Psoas muscle (tissue), 8 donors: ENCODE data around the gene CNIH3. TPM values are rescaled to one million over a fixed set of nuclear protein-coding genes. Genes with fewer than 3 reads are reported as not detected.
"Not testable (repeated sequence)": the region's sequence is repeated elsewhere in the genome, so short reads cannot be mapped to it uniquely, and the experiment has no call there.

Experiments used
- ATAC-seq, 4 donors: fragments of 200-7000 bp; cut with Tn5 transposase; one replicate each; pipeline ENCODE4 v1.9.1; 2020; ENCODE audit warnings: moderate library complexity in 3 of 4, mild to moderate bottlenecking in 2 of 4
- DNase-seq, 2 donors: peaks; one replicate each; pipeline ENCODE4 v3.0.0-alpha.2; 2020
- H3K27ac ChIP-seq: fragments of 200-600 bp; one replicate; pipeline ENCODE4 v1.8.0; 2022
- H3K27me3 ChIP-seq, 3 donors: fragments of 200-600 bp in 1 of 3; one replicate each; pipeline versions ENCODE4 v1.6.1 to v1.8.0; 2013 to 2022; ENCODE audit warnings: low read length in 2 of 3, mild to moderate bottlenecking in 2 of 3, moderate library complexity in 1 of 3; ENCODE audit not compliant: insufficient read depth in 3 of 3
- H3K36me3 ChIP-seq, 2 donors: fragments of 200-600 bp in 1 of 2; one replicate each; pipeline versions ENCODE4 v1.6.1 to v1.8.0; 2013 to 2022; ENCODE audit warnings: low read depth in 1 of 2, mild to moderate bottlenecking in 1 of 2, moderate library complexity in 1 of 2; ENCODE audit not compliant: insufficient read depth in 1 of 2
- H3K4me1 ChIP-seq: fragments of 200-600 bp; one replicate; pipeline ENCODE4 v1.8.0; 2022
- H3K4me3 ChIP-seq: fragments of 200-600 bp; one replicate; pipeline ENCODE4 v1.8.0; 2022; ENCODE audit warnings: mild to moderate bottlenecking
- H3K9me3 ChIP-seq: fragments of 200-600 bp; one replicate; pipeline ENCODE4 v1.8.0; 2022
- WGBS, 3 donors: extraction: QIAGEN DNeasy Blood & Tissue Kit; methylation state at CpG; one replicate each; pipeline versions ENCODE4 v1.1.6 to v1.1.7; 2013; 5-methylcytosine and 5-hydroxymethylcytosine counted together
- intact Hi-C, 2 donors: fragments of 100-400 bp; cut with DNase I; formaldehyde crosslinking; loops; one replicate each; pipeline versions ENCODE4 v1.11.0 to v1.14.2; 2022
- polyA plus RNA-seq, 3 donors: library from polyadenylated mRNA; stranded (reverse); fragments of 200-250 nt; gene quantifications; one replicate each; pipeline ENCODE4 v1.2.3, GENCODE V29; 2013
- total RNA-seq, 4 donors: library from RNA; stranded (reverse); fragmentation: NEBNext Ultra II Directional in 2 of 4; extraction: Animal tissue kit (Norgen Biotek cat#: 25700) in 2 of 4; gene quantifications; one replicate each; pipeline versions ENCODE4 v1.2.1 to v1.2.4, GENCODE V29; 2021 to 2023
- TF ChIP-seq, protein P1 (sequence below): fragments of 200-600 bp; IDR thresholded peaks from one replicate; pipeline ENCODE4 v1.8.0; 2022; ENCODE audit warnings: antibody characterized with exemption
- donor health status: healthy with polysubstance abuse.
- donor health status: DM: no; HTN: no; CAD: no; lungs with moderate emphysema.
- donor health status: Bipolar disorder and iron deficiency.
- donor health status: healthy.
- donor health status: DM: yes; HTN: yes; CAD: no.
- donor health status: DM: no; HTN: no; CAD: no.
- donor health status: DM: no; HTN: no; CAD: no.
- donor health status: DM: yes; HTN: yes; CAD: no.

The CNIH3 gene
- total and polyA plus RNA-seq, 7 donors, result 0.39 to 1.9 (median 1.2) TPM

DNA sequence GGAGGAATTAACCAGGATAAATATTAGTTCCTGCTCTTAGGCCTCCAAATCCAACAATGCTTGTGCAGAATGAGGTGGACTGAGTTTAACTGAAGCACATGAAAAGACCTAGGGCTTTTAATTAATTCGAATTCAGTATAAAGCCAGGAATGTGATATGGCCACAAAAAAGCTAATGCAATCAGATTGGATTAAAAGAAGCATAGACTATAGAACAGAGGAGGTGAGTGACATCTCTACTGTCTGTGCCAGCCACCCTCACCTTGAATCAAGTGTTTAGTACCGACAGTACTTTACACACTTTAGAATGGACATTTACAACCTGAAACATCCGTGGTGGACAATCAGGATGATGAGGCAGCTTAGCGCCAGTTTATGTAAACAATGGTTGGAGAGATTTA is 62.1 kb downstream of the CNIH3 start:
- intact Hi-C loops, result no loop called here
- no peaks in the 10 kb centered on the region for H3K36me3 ChIP-seq
- 78 to 91% (median 79%) methylated on average over 4 of the region's 4 CpGs for WGBS, 3 donors

DNA sequence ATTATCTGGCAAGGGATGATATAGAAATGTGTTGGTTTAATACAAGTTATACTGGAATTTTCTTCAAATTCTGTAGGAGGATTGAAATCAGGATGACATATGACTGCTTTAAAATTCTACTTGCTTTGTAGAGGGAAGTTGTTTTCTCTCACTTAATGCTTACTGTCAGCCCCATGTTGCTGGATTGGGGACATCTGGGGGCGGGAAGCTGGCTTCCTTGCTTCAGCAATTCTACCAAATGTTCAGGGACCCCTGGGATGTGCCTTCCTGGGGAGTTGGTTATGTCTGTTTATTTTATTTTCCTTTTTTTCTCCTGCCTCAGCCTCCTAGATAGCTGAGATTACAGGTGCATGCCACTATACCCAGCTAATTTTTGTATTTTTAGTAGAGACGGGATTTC is 63.5 kb downstream of the CNIH3 start:
- intact Hi-C loops, result no loop called here
- ATAC-seq (no peak), DNase-seq (no peak)
- Histone ChIP-seq H3K27me3 (no peaks in the 10 kb centered on the region), H3K4me1 (no peaks in the 10 kb centered on the region), H3K36me3 (no peaks in the 10 kb centered on the region), H3K9me3 (no peaks in the 10 kb centered on the region), H3K4me3 (no peak overlapping the region), H3K27ac (no peak overlapping the region)
- 83 to 93% (median 86%) methylated on average over 2 of the region's 2 CpGs for WGBS, 3 donors
- TF ChIP-seq, protein P1, sequence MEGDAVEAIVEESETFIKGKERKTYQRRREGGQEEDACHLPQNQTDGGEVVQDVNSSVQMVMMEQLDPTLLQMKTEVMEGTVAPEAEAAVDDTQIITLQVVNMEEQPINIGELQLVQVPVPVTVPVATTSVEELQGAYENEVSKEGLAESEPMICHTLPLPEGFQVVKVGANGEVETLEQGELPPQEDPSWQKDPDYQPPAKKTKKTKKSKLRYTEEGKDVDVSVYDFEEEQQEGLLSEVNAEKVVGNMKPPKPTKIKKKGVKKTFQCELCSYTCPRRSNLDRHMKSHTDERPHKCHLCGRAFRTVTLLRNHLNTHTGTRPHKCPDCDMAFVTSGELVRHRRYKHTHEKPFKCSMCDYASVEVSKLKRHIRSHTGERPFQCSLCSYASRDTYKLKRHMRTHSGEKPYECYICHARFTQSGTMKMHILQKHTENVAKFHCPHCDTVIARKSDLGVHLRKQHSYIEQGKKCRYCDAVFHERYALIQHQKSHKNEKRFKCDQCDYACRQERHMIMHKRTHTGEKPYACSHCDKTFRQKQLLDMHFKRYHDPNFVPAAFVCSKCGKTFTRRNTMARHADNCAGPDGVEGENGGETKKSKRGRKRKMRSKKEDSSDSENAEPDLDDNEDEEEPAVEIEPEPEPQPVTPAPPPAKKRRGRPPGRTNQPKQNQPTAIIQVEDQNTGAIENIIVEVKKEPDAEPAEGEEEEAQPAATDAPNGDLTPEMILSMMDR, result no peak

More for the DNA sequence above, 62.1 kb downstream of the CNIH3 start:
- ATAC-seq (no peak), DNase-seq (no peak)
- Histone ChIP-seq H3K4me1 (peaks cover under 1% of the 10 kb centered on the region), H3K4me3 (no peak overlapping the region), H3K27ac (no peak overlapping the region), H3K27me3 (no peaks in the 10 kb centered on the region), H3K9me3 (no peaks in the 10 kb centered on the region)
- TF ChIP-seq, protein P1, result no peak

DNA sequence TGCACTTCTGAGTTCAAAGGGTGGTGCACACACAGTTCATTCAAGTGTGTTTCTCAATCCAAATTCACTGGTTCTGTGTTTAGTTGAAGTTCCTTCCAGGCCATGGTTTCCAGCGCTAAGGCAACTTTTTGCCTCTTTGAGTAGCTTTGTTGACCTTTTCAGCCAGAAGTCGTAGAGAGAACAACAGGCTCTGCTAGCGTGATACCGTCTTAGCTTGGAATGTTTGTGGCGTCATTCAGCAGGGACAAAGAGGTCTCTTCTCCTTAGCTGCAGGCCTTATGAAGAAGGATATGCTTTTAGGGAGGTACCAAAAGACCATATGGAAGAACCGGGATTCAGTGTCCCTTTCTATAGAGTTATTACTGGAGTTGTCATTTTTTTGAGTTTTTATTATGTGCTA is 65.7 kb downstream of the CNIH3 start:
- DNase-seq, result no peak
- Histone ChIP-seq H3K9me3 (no peaks in the 10 kb centered on the region), H3K4me1 (no peaks in the 10 kb centered on the region), H3K36me3 (no peaks in the 10 kb centered on the region), H3K27me3 (no peaks in the 10 kb centered on the region), H3K27ac (no peak overlapping the region), H3K4me3 (no peak overlapping the region)
- intact Hi-C loops, result no loop called here
- no peak for ATAC-seq
- TF ChIP-seq, protein P1, result no peak
- 77 to 82% (median 79%) methylated on average over 6 of the region's 6 CpGs for WGBS, 3 donors

DNA sequence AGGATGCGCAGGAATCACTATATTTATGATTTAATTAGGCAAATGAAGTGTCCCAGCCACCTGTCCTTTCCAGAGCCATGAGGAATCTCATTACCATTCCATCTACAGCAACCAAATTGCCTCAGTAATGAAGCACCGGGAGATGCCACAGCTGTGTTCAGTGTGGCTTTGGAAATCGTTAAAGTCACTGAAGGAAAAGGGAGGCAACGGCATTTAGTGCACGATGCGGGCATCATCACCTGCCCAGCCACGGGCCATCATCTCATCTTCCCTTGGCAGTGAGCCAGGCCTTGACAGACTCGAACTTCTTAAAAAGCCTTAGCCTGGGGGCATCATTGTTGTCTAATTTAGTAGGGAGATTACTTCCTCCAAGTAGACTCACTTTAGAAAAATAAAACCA is 67.8 kb downstream of the CNIH3 start:
- no peaks in the 10 kb centered on the region for H3K9me3 ChIP-seq
- no peak overlapping the region for H3K4me3 ChIP-seq
- no peaks in the 10 kb centered on the region for H3K36me3 ChIP-seq
- intact Hi-C loops, result no loop called here
- DNase-seq, result no peak
- H3K4me1 ChIP-seq, result no peaks in the 10 kb centered on the region
- no peaks in the 10 kb centered on the region for H3K27me3 ChIP-seq
- H3K27ac ChIP-seq, result no peak overlapping the region
- TF ChIP-seq, protein P1, result no peak
- no peak for ATAC-seq
- WGBS, 3 donors, result 62 to 70% (median 64%) methylated on average over 8 of the region's 8 CpGs

DNA sequence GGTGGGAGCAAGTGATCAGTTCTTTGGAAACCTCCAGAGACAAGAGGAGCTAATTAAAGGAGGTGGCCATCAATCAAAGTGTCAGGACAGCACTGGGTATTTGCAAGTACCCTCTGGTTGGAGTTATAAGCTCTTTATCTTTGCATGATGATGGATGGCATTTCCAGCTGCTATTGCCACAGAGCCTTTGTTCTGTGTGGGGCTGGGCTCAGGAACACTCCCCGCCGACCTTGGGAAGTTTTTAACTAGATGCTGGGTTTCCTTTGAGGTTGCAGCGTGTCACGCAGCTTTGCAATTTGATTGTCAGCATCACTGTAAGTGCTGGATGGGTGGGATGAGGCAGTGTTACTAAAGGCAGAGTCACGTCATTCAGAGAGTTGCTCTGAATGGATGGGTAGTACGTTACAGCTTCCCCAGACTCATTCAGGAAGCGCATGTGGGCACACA is 68.9 kb downstream of the CNIH3 start:
- no peak overlapping the region for H3K4me3 ChIP-seq
- intact Hi-C loops, result no loop called here
- no peaks in the 10 kb centered on the region for H3K27me3 ChIP-seq
- ATAC-seq, result no peak
- TF ChIP-seq, protein P1, result no peak
- no peaks in the 10 kb centered on the region for H3K36me3 ChIP-seq
- 42 to 48% (median 47%) methylated on average over 7 of the region's 7 CpGs for WGBS, 3 donors
- no peak for DNase-seq
- H3K27ac ChIP-seq, result no peak overlapping the region
- H3K4me1 ChIP-seq, result no peaks in the 10 kb centered on the region
- H3K9me3 ChIP-seq, result no peaks in the 10 kb centered on the region

DNA sequence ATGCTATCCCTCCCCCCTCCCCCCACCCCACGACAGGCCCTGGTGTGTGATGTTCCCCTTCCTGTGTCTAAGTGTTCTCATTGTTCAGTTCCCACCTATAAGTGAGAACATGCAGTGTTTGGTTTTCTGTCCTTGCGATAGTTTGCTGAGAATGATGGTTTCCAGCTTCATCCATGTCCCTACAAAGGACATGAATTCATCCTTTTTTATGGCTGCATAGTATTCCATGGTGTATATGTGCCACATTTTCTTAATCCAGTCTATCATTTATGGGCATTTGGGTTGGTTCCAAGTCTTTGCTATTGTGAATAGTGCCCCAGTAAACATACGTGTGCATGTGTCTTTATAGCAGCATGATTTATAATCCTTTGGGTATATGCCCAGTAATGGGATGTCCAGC is 70.0 kb downstream of the CNIH3 start:
- H3K9me3 ChIP-seq, ATAC-seq, H3K4me3 ChIP-seq, DNase-seq, intact Hi-C loops, H3K4me1 ChIP-seq, H3K27me3 ChIP-seq, H3K36me3 ChIP-seq, H3K27ac ChIP-seq: not testable (repeated sequence)
- WGBS, 3 donors, result 67 to 78% (median 78%) methylated on average over 2 to 3 of the region's 3 CpGs
